DND-41 (cell line): ENCODE data around the gene RNASE13.

Source experiments
- ATAC-seq: fragments of 200-7000 bp; cut with Tn5 transposase; 3 replicates; pipeline ENCODE4 v1.9.1; 2021; ENCODE audit warnings: low read depth; ENCODE audit not compliant: insufficient read depth
- DNase-seq: peaks from one replicate; pipeline ENCODE4 v3.0.0-alpha.2; 2020
- H2AFZ ChIP-seq: 2 replicates; pipeline ENCODE4 v1.6.0; 2012; ENCODE audit warnings: low read depth, low read length
- H3K27ac ChIP-seq: 2 replicates; pipeline ENCODE4 v1.5.1; 2012; ENCODE audit warnings: low read length, inconsistent platforms
- H3K27me3 ChIP-seq: fragments of 200-600 bp; sonication (generic); 2 replicates; pipeline ENCODE4 v1.6.0; 2012; ENCODE audit warnings: low read length, mild to moderate bottlenecking, inconsistent platforms; ENCODE audit not compliant: insufficient read depth, poor library complexity
- H3K36me3 ChIP-seq: 2 replicates; pipeline ENCODE4 v1.5.1; 2012; ENCODE audit warnings: low read length, inconsistent platforms; ENCODE audit not compliant: insufficient read depth
- H3K4me1 ChIP-seq: 2 replicates; pipeline ENCODE4 v1.5.1; 2012; ENCODE audit warnings: mild to moderate bottlenecking, low read length; ENCODE audit not compliant: insufficient read depth
- H3K4me2 ChIP-seq: 2 replicates; pipeline ENCODE4 v1.6.0; 2012; ENCODE audit warnings: mild to moderate bottlenecking, moderate library complexity, low read length, inconsistent platforms; ENCODE audit not compliant: insufficient read depth
- H3K4me3 ChIP-seq, 2 experiments: fragments of 200-600 bp in 1 of 2; shearing (Covaris generic) in 1 of 2; 2 replicates each; pipeline ENCODE4 v1.5.1; 2012 to 2016; ENCODE audit warnings: inconsistent platforms in 2 of 2, low read length in 2 of 2, mild to moderate bottlenecking in 2 of 2, low read depth in 1 of 2, moderate library complexity in 1 of 2
- H3K79me2 ChIP-seq: 2 replicates; pipeline ENCODE4 v1.6.0; 2012; ENCODE audit warnings: low read length, inconsistent platforms; ENCODE audit not compliant: insufficient read depth
- H3K9ac ChIP-seq: 2 replicates; pipeline ENCODE4 v1.6.0; 2012; ENCODE audit warnings: low read depth, mild to moderate bottlenecking, inconsistent platforms, low read length, moderate library complexity
- H3K9me3 ChIP-seq: 2 replicates; pipeline ENCODE4 v1.5.1; 2012; ENCODE audit warnings: low read length, moderate library complexity, mild to moderate bottlenecking, inconsistent platforms; ENCODE audit not compliant: insufficient read depth, severe bottlenecking
- H4K20me1 ChIP-seq: 2 replicates; pipeline ENCODE4 v1.6.0; 2012; ENCODE audit warnings: low read length; ENCODE audit not compliant: insufficient read depth
- EZH2 ChIP-seq: IDR thresholded peaks from 3 replicates; pipeline ENCODE4 v1.6.1; 2012; ENCODE audit warnings: borderline replicate concordance, low read depth, mild to moderate bottlenecking, moderate library complexity, low read length, inconsistent platforms; ENCODE audit not compliant: severe bottlenecking
- TF ChIP-seq, protein P1 (sequence below): IDR thresholded peaks from 2 replicates; pipeline ENCODE4 v1.5.1; 2012; ENCODE audit warnings: borderline replicate concordance, low read length, moderate library complexity, mild to moderate bottlenecking; ENCODE audit not compliant: poor library complexity, severe bottlenecking; ENCODE audit errors: extremely low read depth

RNASE13 gene

DNA sequence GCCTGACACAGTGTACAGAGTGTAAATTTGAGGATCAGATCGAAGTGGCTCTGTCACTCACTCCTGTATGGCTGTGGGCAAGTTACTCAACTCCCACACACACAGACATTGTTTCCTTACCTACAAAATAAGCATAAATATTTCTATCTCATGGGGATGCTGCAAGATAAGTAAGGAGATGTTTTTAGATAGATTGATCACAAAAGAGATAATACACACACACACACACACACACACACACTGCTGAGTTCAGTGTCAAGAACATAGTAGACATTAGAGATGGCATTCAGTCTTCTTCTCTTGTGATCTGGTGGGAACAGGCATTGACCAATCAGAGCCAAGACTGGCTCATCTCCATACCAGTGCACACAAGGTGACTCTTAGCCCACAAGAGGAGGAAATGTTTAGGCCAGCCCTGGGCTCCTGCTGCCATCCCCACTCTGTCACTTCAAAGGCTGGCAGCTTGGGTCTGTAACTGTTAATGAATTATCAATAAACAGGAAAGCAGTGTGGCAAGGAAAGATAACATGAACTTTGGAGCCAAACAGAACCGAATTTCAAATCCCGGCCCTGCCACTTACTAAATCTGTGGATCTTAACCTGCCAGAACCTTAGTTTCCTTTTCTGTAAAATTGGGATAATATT lies 19.6 kb upstream of the RNASE13 start:
- H3K79me2 ChIP-seq, result no peaks in the 10 kb centered on the region
- no peak overlapping the region for H3K4me3 ChIP-seq
- DNase-seq, result no peak
- ATAC-seq, result no peak
- H3K27me3 ChIP-seq, result peaks cover 25% of the 10 kb centered on the region
- H4K20me1 ChIP-seq, result no peaks in the 10 kb centered on the region
- H2AFZ ChIP-seq, result no peak overlapping the region
- no peaks in the 10 kb centered on the region for H3K9me3 ChIP-seq
- no peaks in the 10 kb centered on the region for H3K36me3 ChIP-seq
- TF ChIP-seq EZH2, result no peak
- TF ChIP-seq, protein P1, sequence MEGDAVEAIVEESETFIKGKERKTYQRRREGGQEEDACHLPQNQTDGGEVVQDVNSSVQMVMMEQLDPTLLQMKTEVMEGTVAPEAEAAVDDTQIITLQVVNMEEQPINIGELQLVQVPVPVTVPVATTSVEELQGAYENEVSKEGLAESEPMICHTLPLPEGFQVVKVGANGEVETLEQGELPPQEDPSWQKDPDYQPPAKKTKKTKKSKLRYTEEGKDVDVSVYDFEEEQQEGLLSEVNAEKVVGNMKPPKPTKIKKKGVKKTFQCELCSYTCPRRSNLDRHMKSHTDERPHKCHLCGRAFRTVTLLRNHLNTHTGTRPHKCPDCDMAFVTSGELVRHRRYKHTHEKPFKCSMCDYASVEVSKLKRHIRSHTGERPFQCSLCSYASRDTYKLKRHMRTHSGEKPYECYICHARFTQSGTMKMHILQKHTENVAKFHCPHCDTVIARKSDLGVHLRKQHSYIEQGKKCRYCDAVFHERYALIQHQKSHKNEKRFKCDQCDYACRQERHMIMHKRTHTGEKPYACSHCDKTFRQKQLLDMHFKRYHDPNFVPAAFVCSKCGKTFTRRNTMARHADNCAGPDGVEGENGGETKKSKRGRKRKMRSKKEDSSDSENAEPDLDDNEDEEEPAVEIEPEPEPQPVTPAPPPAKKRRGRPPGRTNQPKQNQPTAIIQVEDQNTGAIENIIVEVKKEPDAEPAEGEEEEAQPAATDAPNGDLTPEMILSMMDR, result no peak
- H3K9ac ChIP-seq, result no peak overlapping the region
- H3K4me1 ChIP-seq, result no peaks in the 10 kb centered on the region
- H3K27ac ChIP-seq, result no peak overlapping the region
- no peak overlapping the region for H3K4me2 ChIP-seq

DNA sequence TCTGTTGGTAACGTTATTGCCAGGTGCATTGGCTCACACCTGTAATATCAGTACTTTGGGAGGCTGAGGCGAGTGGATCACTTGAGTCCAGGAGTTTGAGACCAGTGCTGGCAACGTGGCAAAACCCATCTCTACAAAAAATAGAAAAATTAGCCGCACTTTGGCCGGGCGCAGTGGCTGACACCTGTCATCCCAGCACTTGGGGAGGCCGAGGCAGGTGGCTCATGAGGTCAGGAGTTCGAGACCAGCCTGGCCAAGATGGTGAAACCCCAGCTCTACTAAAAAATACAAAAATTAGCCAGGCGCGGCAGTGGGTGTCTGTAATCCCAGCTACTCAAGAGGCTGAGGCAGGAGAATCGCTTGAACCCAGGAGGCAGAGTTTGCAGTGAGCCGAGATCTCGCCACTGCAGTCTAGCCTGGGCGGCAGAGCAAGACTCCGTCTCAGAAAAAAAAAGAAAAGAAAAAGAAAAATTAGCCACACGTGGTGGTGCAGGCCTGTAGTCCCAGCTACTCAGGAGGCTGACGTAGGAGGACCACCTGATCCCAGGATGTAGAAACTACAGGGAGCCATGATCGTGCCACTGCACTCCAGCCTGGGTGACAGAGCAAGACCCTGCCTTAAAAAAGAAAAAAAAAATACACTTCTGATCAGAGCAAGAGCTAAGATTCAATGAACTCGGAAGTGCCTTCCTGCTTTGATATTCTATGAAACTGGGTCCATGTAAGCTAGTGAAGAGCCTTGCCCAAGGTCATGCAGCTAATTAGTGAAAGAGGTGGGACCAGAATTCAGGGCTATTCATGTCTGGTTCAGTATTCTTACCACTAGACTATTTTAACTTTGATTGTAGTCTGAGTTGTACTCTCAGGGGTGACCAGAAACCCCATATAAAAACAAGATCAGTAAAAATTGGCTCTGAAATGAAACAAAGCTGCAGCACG lies 18.8 kb upstream of the RNASE13 start:
- H3K36me3 ChIP-seq, result no peaks in the 10 kb centered on the region

DNA sequence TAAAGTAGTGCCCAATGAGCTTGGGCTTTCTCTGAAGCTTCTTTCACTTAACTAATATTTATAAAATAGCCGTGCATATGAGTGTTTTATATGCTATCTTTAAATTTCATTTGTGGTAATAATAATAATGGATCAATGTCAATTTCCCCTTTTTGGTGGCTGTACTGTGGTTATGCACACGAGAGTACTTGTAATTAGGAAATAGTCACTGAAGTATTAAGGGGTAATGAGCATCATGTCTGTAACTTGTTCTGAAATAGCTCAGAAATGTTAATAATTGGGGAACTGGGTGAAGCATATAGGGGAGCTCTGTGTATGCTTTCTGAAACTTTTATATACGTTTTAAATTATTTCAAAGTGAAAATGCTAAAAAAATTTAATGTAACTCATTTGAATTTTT lies 16.0 kb upstream of the RNASE13 start:
- Histone ChIP-seq H3K9ac (no peak overlapping the region), H3K4me3 (no peak overlapping the region), H4K20me1 (no peaks in the 10 kb centered on the region), H2AFZ (no peak overlapping the region), H3K9me3 (no peaks in the 10 kb centered on the region), H3K4me1 (no peaks in the 10 kb centered on the region), H3K4me2 (no peak overlapping the region), H3K79me2 (no peaks in the 10 kb centered on the region), H3K36me3 (no peaks in the 10 kb centered on the region), H3K27me3 (peaks cover 38% of the 10 kb centered on the region), H3K27ac (no peak overlapping the region)
- no peak for ATAC-seq
- no peak for DNase-seq
- no peak for TF ChIP-seq EZH2
- TF ChIP-seq, protein P1, result no peak

More for the DNA sequence above, 18.8 kb upstream of the RNASE13 start:
- no peak overlapping the region for H2AFZ ChIP-seq
- H3K4me3 ChIP-seq, result no peak overlapping the region
- TF ChIP-seq, protein P1, result no peak
- no peak for TF ChIP-seq EZH2
- H4K20me1 ChIP-seq, result no peaks in the 10 kb centered on the region
- no peaks in the 10 kb centered on the region for H3K4me1 ChIP-seq
- no peak overlapping the region for H3K27ac ChIP-seq
- H3K9me3 ChIP-seq, result no peaks in the 10 kb centered on the region
- no peak for DNase-seq
- no peaks in the 10 kb centered on the region for H3K79me2 ChIP-seq
- H3K4me2 ChIP-seq, result no peak overlapping the region
- ATAC-seq, result no peak
- H3K27me3 ChIP-seq, result peaks cover 28% of the 10 kb centered on the region
- H3K9ac ChIP-seq, result no peak overlapping the region
